Neural crest cell (in vitro differentiated cells): Measurements from ENCODE around the gene TAX1BP1. TPM values are rescaled to one million over a fixed set of nuclear protein-coding genes. Genes with fewer than 3 reads are reported as not detected.

Experiments used
- DNase-seq: peaks from one replicate; pipeline ENCODE4 v3.0.0; 2021; ENCODE audit warnings: low read depth, mixed read lengths, low spot score
- H3K27ac Mint-ChIP-seq: one replicate; pipeline ENCODE4 v1.8.0; 2021; ENCODE audit warnings: mild to moderate bottlenecking, mixed read lengths; ENCODE audit not compliant: unreplicated experiment
- H3K27me3 Mint-ChIP-seq: 2 replicates; pipeline ENCODE4 v1.8.0; 2021; ENCODE audit warnings: low read depth, mild to moderate bottlenecking, mixed read lengths
- H3K36me3 Mint-ChIP-seq: 2 replicates; pipeline ENCODE4 v1.8.0; 2021; ENCODE audit warnings: low read depth, mild to moderate bottlenecking, mixed read lengths
- H3K4me1 Mint-ChIP-seq: 2 replicates; pipeline ENCODE4 v1.8.0; 2021; ENCODE audit warnings: mixed read lengths
- H3K4me3 Mint-ChIP-seq: one replicate; pipeline ENCODE4 v1.8.0; 2021; ENCODE audit warnings: mild to moderate bottlenecking, mixed read lengths
- H3K9me3 Mint-ChIP-seq: 2 replicates; pipeline ENCODE4 v1.8.0; 2021; ENCODE audit warnings: mixed read lengths
- total RNA-seq: library from RNA; stranded (reverse); gene quantifications from 2 replicates; pipeline ENCODE4 v1.2.1, GENCODE V29; 2021
- TF ChIP-seq, protein P1 (sequence below): fragments of 200-600 bp; sonication (generic); conservative IDR thresholded peaks from 2 replicates; pipeline ENCODE4 v1.5.0; 2021; ENCODE audit warnings: antibody characterized with exemption, mild to moderate bottlenecking

Gene TAX1BP1
- total RNA-seq, 1 donor from 2014 or later, result 47.1 TPM

DNA sequence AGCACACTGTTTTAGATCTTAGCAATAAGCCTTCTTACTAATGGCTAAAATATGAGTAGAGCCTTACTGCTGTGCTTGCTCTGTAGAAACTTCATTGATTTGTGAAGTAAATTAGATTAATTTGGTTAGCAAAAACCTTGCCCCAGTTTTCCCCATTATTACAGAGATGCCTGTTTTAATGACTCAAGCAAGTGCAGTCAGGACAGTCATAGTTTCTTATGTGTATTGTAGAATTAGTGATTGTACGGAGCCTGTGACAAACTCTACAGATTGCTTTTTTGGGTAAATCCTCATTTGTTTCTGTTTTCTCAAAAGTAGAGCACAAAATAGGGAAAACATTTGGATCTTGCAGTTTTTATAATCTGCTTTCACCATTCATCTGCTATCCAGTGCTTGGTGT is 7.0 kb downstream of the TAX1BP1 start:
- H3K27me3 Mint-ChIP-seq, result no peaks in the 10 kb centered on the region
- no peak for DNase-seq
- peaks cover 3% of the 10 kb centered on the region for H3K36me3 Mint-ChIP-seq
- H3K4me1 Mint-ChIP-seq, result peaks cover 4% of the 10 kb centered on the region
- no peak overlapping the region for H3K4me3 Mint-ChIP-seq
- H3K9me3 Mint-ChIP-seq, result no peaks in the 10 kb centered on the region
- H3K27ac Mint-ChIP-seq, result no peak overlapping the region
- TF ChIP-seq, protein P1, sequence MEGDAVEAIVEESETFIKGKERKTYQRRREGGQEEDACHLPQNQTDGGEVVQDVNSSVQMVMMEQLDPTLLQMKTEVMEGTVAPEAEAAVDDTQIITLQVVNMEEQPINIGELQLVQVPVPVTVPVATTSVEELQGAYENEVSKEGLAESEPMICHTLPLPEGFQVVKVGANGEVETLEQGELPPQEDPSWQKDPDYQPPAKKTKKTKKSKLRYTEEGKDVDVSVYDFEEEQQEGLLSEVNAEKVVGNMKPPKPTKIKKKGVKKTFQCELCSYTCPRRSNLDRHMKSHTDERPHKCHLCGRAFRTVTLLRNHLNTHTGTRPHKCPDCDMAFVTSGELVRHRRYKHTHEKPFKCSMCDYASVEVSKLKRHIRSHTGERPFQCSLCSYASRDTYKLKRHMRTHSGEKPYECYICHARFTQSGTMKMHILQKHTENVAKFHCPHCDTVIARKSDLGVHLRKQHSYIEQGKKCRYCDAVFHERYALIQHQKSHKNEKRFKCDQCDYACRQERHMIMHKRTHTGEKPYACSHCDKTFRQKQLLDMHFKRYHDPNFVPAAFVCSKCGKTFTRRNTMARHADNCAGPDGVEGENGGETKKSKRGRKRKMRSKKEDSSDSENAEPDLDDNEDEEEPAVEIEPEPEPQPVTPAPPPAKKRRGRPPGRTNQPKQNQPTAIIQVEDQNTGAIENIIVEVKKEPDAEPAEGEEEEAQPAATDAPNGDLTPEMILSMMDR, result no peak

DNA sequence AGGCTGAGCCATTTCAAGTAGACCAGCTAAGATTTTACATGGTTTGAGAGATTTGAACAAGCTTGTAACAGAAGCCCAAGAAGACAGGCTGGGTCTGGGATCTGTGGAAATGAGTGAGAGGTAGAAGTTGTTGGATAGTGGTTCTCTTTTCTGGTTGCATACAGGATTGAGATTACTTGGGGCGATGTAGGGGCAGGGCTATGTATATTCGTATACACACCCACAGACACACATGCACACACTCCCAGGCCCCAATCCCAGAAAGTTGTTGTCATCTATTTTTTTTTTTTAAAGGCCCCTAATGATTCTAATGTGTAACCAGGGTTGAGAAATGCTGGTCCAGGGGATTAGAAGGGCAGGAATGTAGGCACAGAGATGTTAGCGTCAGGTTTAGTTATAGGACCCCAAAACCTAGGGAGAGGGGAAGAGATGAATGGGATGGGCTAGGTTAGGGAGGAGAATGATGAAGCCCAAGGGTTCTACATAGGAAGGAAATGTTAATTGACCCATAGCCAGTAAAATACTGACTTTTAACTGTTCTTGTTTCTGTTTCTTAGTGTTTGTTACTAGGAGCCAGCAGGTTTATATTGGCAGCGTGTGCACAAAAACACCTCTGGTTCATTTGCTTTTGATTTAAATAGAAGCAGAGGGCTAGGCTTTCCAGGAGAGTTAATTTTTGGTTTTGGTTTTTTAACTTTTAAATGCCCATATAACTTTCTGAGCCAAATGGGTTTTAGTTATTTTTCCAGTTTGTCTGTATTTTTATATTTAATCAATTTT is 7.8 kb downstream of the TAX1BP1 start:
- TF ChIP-seq, protein P1, result no peak
- no peak for DNase-seq
- Mint-ChIP-seq H3K27ac (no peak overlapping the region), H3K4me1 (peaks cover 4% of the 10 kb centered on the region), H3K9me3 (no peaks in the 10 kb centered on the region), H3K27me3 (no peaks in the 10 kb centered on the region), H3K4me3 (no peak overlapping the region), H3K36me3 (peaks cover 3% of the 10 kb centered on the region)

DNA sequence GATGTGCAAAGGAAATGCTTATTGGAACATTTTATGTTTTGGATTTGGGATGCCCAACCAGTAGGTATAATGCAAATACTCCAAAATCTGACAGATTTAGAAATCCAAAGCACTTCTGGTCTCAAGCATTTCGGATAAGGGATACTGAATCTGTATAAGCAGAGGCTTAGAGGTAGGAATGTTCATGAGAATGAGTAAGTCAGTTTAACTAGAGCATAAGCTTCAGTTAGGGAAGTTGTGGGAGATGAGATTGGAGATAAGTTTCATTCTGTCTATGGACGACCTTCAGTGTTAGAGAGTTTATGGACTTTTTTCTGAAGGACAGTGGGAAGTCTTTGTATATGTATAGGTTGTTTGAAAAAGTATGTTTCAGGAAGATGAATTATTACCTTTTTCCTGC is 10.4 kb downstream of the TAX1BP1 start:
- Mint-ChIP-seq H3K4me3 (no peak overlapping the region), H3K4me1 (no peaks in the 10 kb centered on the region), H3K36me3 (peaks cover 5% of the 10 kb centered on the region), H3K9me3 (no peaks in the 10 kb centered on the region), H3K27ac (no peak overlapping the region), H3K27me3 (no peaks in the 10 kb centered on the region)
- TF ChIP-seq, protein P1, result no peak
- DNase-seq, result no peak

DNA sequence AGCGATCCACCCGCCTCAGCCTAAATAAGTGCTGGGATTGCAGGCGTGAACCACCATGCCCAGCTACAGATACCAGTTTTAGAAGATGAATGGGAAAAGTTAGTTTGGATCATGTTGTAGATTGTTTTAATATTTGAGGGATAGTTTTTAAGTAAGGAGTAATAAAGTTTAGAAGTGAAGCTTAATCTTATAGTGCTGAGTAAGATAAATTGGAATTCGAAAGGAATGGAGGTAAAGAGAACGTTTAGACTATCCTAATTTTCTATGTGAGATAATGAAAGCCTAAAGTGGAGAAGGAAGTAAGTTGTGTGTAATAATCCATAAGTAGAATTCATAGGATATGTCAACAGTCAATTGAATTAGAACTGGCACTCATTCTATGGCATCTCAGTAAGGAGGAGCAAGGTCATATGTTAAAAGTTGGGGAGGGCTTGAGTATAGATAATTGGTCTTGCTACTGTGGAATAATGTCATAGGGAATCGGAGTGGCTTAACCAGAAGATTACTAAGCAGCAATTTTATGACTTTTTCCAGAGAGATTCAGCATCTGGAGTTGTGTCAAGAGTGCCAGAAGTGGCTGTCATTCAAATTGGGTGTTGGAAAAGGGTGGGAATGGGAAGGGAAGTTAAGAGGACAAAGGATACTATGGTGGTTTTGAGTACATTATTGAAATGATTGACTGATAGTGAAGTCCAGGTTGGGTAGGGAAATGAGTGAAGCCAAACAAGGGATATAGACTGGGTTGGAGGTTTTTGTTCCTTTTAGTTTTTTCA is 12.1 kb downstream of the TAX1BP1 start:
- DNase-seq, result no peak
- Mint-ChIP-seq H3K27ac (no peak overlapping the region), H3K9me3 (no peaks in the 10 kb centered on the region), H3K4me1 (no peaks in the 10 kb centered on the region), H3K36me3 (peaks cover 6% of the 10 kb centered on the region), H3K27me3 (no peaks in the 10 kb centered on the region), H3K4me3 (no peak overlapping the region)
- TF ChIP-seq, protein P1, result no peak

- TF ChIP-seq, protein P1, result no peak
- Mint-ChIP-seq H3K27ac (no peak overlapping the region), H3K27me3 (no peaks in the 10 kb centered on the region), H3K4me3 (no peak overlapping the region), H3K36me3 (peaks cover 11% of the 10 kb centered on the region), H3K9me3 (no peaks in the 10 kb centered on the region), H3K4me1 (no peaks in the 10 kb centered on the region)
- no peak for DNase-seq
Observed at GRCh38 chr7:27753863-27754262, 13.9 kb downstream of the TAX1BP1 start.
